Measurements from ENCODE around the gene TP53I11.

Gene TP53I11

GRCh38 chr11:44928816-44929215, 21.9 kb downstream of the TP53I11 start:
- no peak for TF ChIP-seq CTCF (IDR thresholded peaks at IDR 0.05; ENCODE audit: low read depth, low read length)
- no peak overlapping the region for H3K4me3 ChIP-seq (ENCODE audit: low read depth, low read length)

- H3K4me3 ChIP-seq (ENCODE audit: low read depth, low read length), result no peak overlapping the region
Observed at GRCh38 chr11:44928144-44928543, 22.5 kb downstream of the TP53I11 start.

GRCh38 chr11:44927174-44927661, 23.5 kb downstream of the TP53I11 start:
- TF ChIP-seq CTCF (IDR thresholded peaks at IDR 0.05; ENCODE audit: low read depth, low read length), result peak; percentile 90
- no peak overlapping the region for H3K4me3 ChIP-seq (ENCODE audit: low read depth, low read length)

More at GRCh38 chr11:44928144-44928543, 22.5 kb downstream of the TP53I11 start:
- TF ChIP-seq CTCF (IDR thresholded peaks at IDR 0.05; ENCODE audit: low read depth, low read length), result no peak

- no peak overlapping the region for H3K4me3 ChIP-seq (ENCODE audit: low read depth, low read length)
- TF ChIP-seq CTCF (IDR thresholded peaks at IDR 0.05; ENCODE audit: low read depth, low read length), result 0 out of 2 replicates have a peak, but pooled peaks have one; percentile 4
Observed at GRCh38 chr11:44926036-44926435, 24.6 kb downstream of the TP53I11 start.

GRCh38 chr11:44923806-44924205, 26.9 kb downstream of the TP53I11 start:
- no peak for TF ChIP-seq CTCF (IDR thresholded peaks at IDR 0.05; ENCODE audit: low read depth, low read length)
- no peak overlapping the region for H3K4me3 ChIP-seq (ENCODE audit: low read depth, low read length)

GRCh38 chr11:44923115-44923514, 27.6 kb downstream of the TP53I11 start:
- H3K4me3 ChIP-seq (ENCODE audit: low read depth, low read length), result no peak overlapping the region
- no peak for TF ChIP-seq CTCF (IDR thresholded peaks at IDR 0.05; ENCODE audit: low read depth, low read length)

- no peak overlapping the region for H3K4me3 ChIP-seq (ENCODE audit: low read depth, low read length)
- TF ChIP-seq CTCF (IDR thresholded peaks at IDR 0.05; ENCODE audit: low read depth, low read length), result no peak
Observed at GRCh38 chr11:44920451-44920850, 30.2 kb downstream of the TP53I11 start.

Measured in WI38 (cell line).